Endothelial cell of umbilical vein (primary cell): ENCODE measurements around the gene ATG10. TPM values are rescaled to one million over a fixed set of nuclear protein-coding genes. Genes with fewer than 3 reads are reported as not detected.

Source experiments
- BruUV-seq: library from RNA; stranded (reverse); fragments of 400-500 nt; replicated peaks from 2 replicates; lab custom pipeline; 2021; lab: Mats Ljungman, UMichigan
- CTCF ChIA-PET: fragments of 300-600, 350-600 bp; sonication (Branson Sonifier 250); formaldehyde crosslinking; loops from one replicate; lab custom pipeline; 2021; ENCODE audit warnings: antibody characterized with exemption, inconsistent platforms; lab: Charles Lee
- POLR2A ChIA-PET: fragments of 300-600, 350-600 bp; sonication (Branson Sonifier 250); formaldehyde crosslinking; loops from one replicate; lab custom pipeline; 2021; ENCODE audit warnings: antibody characterized with exemption, inconsistent platforms; lab: Charles Lee
- DNase-seq: peaks from one replicate; pipeline ENCODE4 v3.0.0-alpha.2; 2011; ENCODE audit warnings: low read depth, low spot score
- FAIRE-seq: peaks from 2 replicates; lab custom pipeline; 2011; peaks lifted over from hg19 to GRCh38; lab: Jason Lieb, UNC
- H2AFZ ChIP-seq: 2 replicates; pipeline ENCODE4 v1.6.0; 2012; ENCODE audit warnings: low read depth, low read length, control low read depth, inconsistent platforms
- H3K27ac ChIP-seq: 2 replicates; pipeline ENCODE4 v1.5.1; 2011; ENCODE audit warnings: low read depth, mild to moderate bottlenecking, control low read depth, low read length, moderate library complexity; ENCODE audit not compliant: insufficient read depth
- H3K27me3 ChIP-seq, 2 experiments: 2 replicates each; pipeline versions ENCODE4 v1.6.0 to v1.6.1; 2011; ENCODE audit warnings: low read length in 2 of 2, mixed read lengths in 1 of 2; ENCODE audit not compliant: control insufficient read depth in 2 of 2, insufficient read depth in 2 of 2
- H3K36me3 ChIP-seq, 2 experiments: 2 replicates in 1 of 2; 3 replicates in 1 of 2; pipeline ENCODE4 v1.5.1; 2011; ENCODE audit warnings: low read length in 2 of 2, mild to moderate bottlenecking in 1 of 2, moderate library complexity in 1 of 2; ENCODE audit not compliant: control insufficient read depth in 2 of 2, insufficient read depth in 2 of 2; ENCODE audit errors: extremely low read depth in 1 of 2
- H3K4me1 ChIP-seq: 3 replicates; pipeline ENCODE4 v1.5.1; 2011; ENCODE audit warnings: mild to moderate bottlenecking, low read length; ENCODE audit not compliant: control insufficient read depth, insufficient read depth; ENCODE audit errors: extremely low read depth
- H3K4me2 ChIP-seq: 2 replicates; pipeline ENCODE4 v1.6.1; 2011; ENCODE audit warnings: low read length, control low read depth, mixed read lengths; ENCODE audit not compliant: insufficient read depth
- H3K4me3 ChIP-seq, 3 experiments: fragments of 200-600 bp in 1 of 3; sonication (generic), shearing (Covaris generic) in 1 of 3; replicated peaks in 1 of 3; 2 replicates each; pipeline ENCODE4 v1.5.1; 2011 to 2016; ENCODE audit warnings: control low read depth in 3 of 3, low read length in 3 of 3, mild to moderate bottlenecking in 2 of 3, inconsistent platforms in 1 of 3, low read depth in 1 of 3, moderate library complexity in 1 of 3; ENCODE audit not compliant: insufficient read depth in 1 of 3
- H3K79me2 ChIP-seq: 2 replicates; pipeline ENCODE4 v1.6.0; 2012; ENCODE audit warnings: low read length, inconsistent platforms; ENCODE audit not compliant: control insufficient read depth, insufficient read depth
- H3K9ac ChIP-seq: replicated peaks from 2 replicates; pipeline ENCODE3; 2011; ENCODE audit warnings: low read length, control low read depth; ENCODE audit not compliant: insufficient read depth; ENCODE audit errors: extremely low read depth
- H3K9me1 ChIP-seq: replicated peaks from 3 replicates; pipeline ENCODE4 v1.6.0; 2011; ENCODE audit warnings: mild to moderate bottlenecking, low read length; ENCODE audit not compliant: control insufficient read depth, insufficient read depth; ENCODE audit errors: extremely low read depth
- H3K9me3 ChIP-seq: replicated peaks from 2 replicates; pipeline ENCODE4 v1.5.1; 2012; ENCODE audit warnings: low read length, inconsistent platforms; ENCODE audit not compliant: control insufficient read depth, insufficient read depth
- H4K20me1 ChIP-seq: replicated peaks from 2 replicates; pipeline ENCODE3; 2011; ENCODE audit warnings: mild to moderate bottlenecking, low read length; ENCODE audit not compliant: control insufficient read depth, insufficient read depth; ENCODE audit errors: extremely low read depth
- CTCF ChIP-seq, 2 donors: IDR thresholded peaks; 1 replicate in 1 of 2; 2 replicates in 1 of 2; pipeline ENCODE4 v1.5.1; 2011; ENCODE audit warnings: low read length in 2 of 2, mild to moderate bottlenecking in 2 of 2, moderate library complexity in 2 of 2, control low read depth in 1 of 2, inconsistent platforms in 1 of 2, low read depth in 1 of 2; ENCODE audit not compliant: insufficient read depth in 1 of 2; ENCODE audit errors: extremely low read depth in 1 of 2
- EZH2 ChIP-seq: IDR thresholded peaks from 2 replicates; pipeline ENCODE4 v1.6.1; 2012; ENCODE audit warnings: borderline replicate concordance, low read depth, mild to moderate bottlenecking, moderate library complexity, low read length, inconsistent platforms; ENCODE audit not compliant: severe bottlenecking
- FOS ChIP-seq: IDR thresholded peaks from 2 replicates; pipeline ENCODE4 v1.6.1; 2011; ENCODE audit warnings: mild to moderate bottlenecking, low read length, moderate library complexity, borderline replicate concordance; ENCODE audit not compliant: insufficient read depth
- GATA2 ChIP-seq: IDR thresholded peaks from 2 replicates; pipeline ENCODE4 v1.7.0; 2011; ENCODE audit warnings: low read depth, mild to moderate bottlenecking, moderate library complexity, mixed read lengths, low read length; ENCODE audit not compliant: insufficient read length, insufficient read depth
- JUN ChIP-seq: IDR thresholded peaks from 2 replicates; pipeline ENCODE4 v1.6.1; 2011; ENCODE audit warnings: borderline replicate concordance, low read depth; ENCODE audit not compliant: insufficient read length, insufficient read depth
- MAX ChIP-seq: IDR thresholded peaks from 2 replicates; pipeline ENCODE4 v1.6.1; 2011; ENCODE audit not compliant: insufficient read depth, insufficient read length
- MYC ChIP-seq: IDR thresholded peaks from one replicate; pipeline ENCODE4 v1.6.1; 2011; ENCODE audit warnings: mild to moderate bottlenecking, low read depth, low read length
- POLR2A ChIP-seq: IDR thresholded peaks from 2 replicates; pipeline ENCODE4 v1.6.1; 2012; ENCODE audit warnings: low read depth, mild to moderate bottlenecking, control low read depth, low read length
- POLR2AphosphoS5 ChIP-seq: IDR thresholded peaks from 2 replicates; pipeline ENCODE4 v1.6.1; 2012; ENCODE audit warnings: low read depth, mild to moderate bottlenecking, control low read depth, low read length, moderate library complexity; ENCODE audit not compliant: insufficient read depth
- dilution Hi-C: fragments of 300-500 bp; cut with MboI; formaldehyde crosslinking; loops from one replicate; pipeline ENCODE4 v1.15.0; 2019; ENCODE audit warnings: low sequenced_read_pairs; ENCODE audit not compliant: extremely low pct_ligation_motif_present
- intact Hi-C: fragments of 100-400 bp; cut with micrococcal nuclease; formaldehyde crosslinking; loops from one replicate; pipeline ENCODE4 v1.10.0; 2022
- polyA plus RNA-seq, 4 experiments: library from polyadenylated mRNA; depleted of rRNA in 3 of 4; stranded (reverse) in 3 of 4; unstranded in 1 of 4; fragments of >200 nt; gene quantifications; 2 replicates each; pipeline versions ENCODE4 v1.2.1 to v1.2.3, GENCODE V29; 2011 to 2012; ENCODE audit warnings: missing spikeins in 1 of 4
- total RNA-seq: library from RNA; stranded (reverse); gene quantifications from 2 replicates; pipeline ENCODE4 v1.2.3, GENCODE V29; 2021

Gene ATG10
- total and polyA plus RNA-seq, 2 donors (not counting 3 experiments of a cell fraction or from before 2014, with no cell fraction given), result 1.6 to 3.9 TPM

GRCh38 chr5:82295144-82295543, 323.3 kb downstream of the ATG10 start:
- dilution Hi-C loops, result no loop called here
- no peak for FAIRE-seq
- Histone ChIP-seq H2AFZ (no peak overlapping the region), H3K9me3 (no peaks in the 10 kb centered on the region), H3K27me3 (peaks cover 0 to 6% of the 10 kb centered on the region in 2 experiments), H3K9ac (no peak overlapping the region), H3K36me3 (no peaks in the 10 kb centered on the region), H4K20me1 (no peaks in the 10 kb centered on the region), H3K9me1 (no peaks in the 10 kb centered on the region), H3K4me1 (no peaks in the 10 kb centered on the region), H3K4me3 (no peak overlapping the region), H3K79me2 (no peaks in the 10 kb centered on the region), H3K27ac (no peak overlapping the region), H3K4me2 (no peak overlapping the region)
- DNase-seq, result no peak
- TF ChIP-seq POLR2A (no peak), FOS (no peak), CTCF (IDR thresholded peaks at IDR 0.05; ENCODE audit: extremely low read depth in 1 of 2, insufficient read depth in 1 of 2, low read depth in 1 of 2, low read length in 2 of 2) (no peak), MAX (no peak), EZH2 (no peak), MYC (no peak), GATA2 (no peak), JUN (no peak), POLR2AphosphoS5 (no peak)
- BruUV-seq, result no TSS peak
- intact Hi-C loops, result no loop called here
- ChIA-PET POLR2A (no interaction called here), CTCF (no interaction called here)
